HepG2 (cell line): ENCODE measurements around the gene UBTD1. TPM values are rescaled to one million over a fixed set of nuclear protein-coding genes. Genes with fewer than 3 reads are reported as not detected.

Experiments
- ATAC-seq: fragments of 200-7000 bp; cut with Tn5 transposase; 3 replicates; pipeline ENCODE4 v1.9.1; 2020; ENCODE audit warnings: mild to moderate bottlenecking, moderate library complexity
- BruUV-seq: library from RNA; stranded (reverse); fragments of 400-500 nt; replicated peaks from 2 replicates; lab custom pipeline; 2021; lab: Mats Ljungman, UMichigan
- CTCF ChIA-PET: fragments of 300-600 bp; formaldehyde crosslinking; extraction: SDS; loops from one replicate; lab custom pipeline; 2021; ENCODE audit warnings: low total read pairs, inconsistent platforms, low intra/inter-chr PET ratio; lab: Yijun Ruan, JAX
- POLR2A ChIA-PET: fragments of 350-600 bp; sonication (Branson Sonifier 250); formaldehyde crosslinking; loops from one replicate; lab custom pipeline; 2020; ENCODE audit warnings: antibody characterized with exemption, inconsistent platforms; lab: Yijun Ruan, JAX
- DNase-seq: peaks from one replicate; pipeline ENCODE4 v3.0.0-alpha.2; 2015; ENCODE audit warnings: low spot score
- FAIRE-seq: peaks from 3 replicates; lab custom pipeline; 2011; peaks lifted over from hg19 to GRCh38; lab: Jason Lieb, UNC
- H2AFZ ChIP-seq: one replicate; pipeline ENCODE4 v1.6.1; 2011; ENCODE audit warnings: low read length, inconsistent platforms
- H3K27ac ChIP-seq: fragments of 300-600 bp; 3 replicates; pipeline ENCODE4 v1.8.0; 2011; ENCODE audit warnings: mixed run types, mild to moderate bottlenecking, mixed read lengths, low read length, inconsistent platforms; ENCODE audit not compliant: insufficient read depth; ENCODE audit errors: extremely low read length
- H3K27me3 ChIP-seq, 2 experiments: fragments of 200-600 bp in 1 of 2; 2 replicates in 1 of 2; 3 replicates in 1 of 2; pipeline versions ENCODE4 v1.6.0 to v1.8.0; 2011; ENCODE audit warnings: low read length in 2 of 2, mild to moderate bottlenecking in 2 of 2, moderate library complexity in 2 of 2, inconsistent platforms in 1 of 2; ENCODE audit not compliant: insufficient read depth in 2 of 2, control insufficient read depth in 1 of 2
- H3K36me3 ChIP-seq, 2 experiments: fragments of 200-600 bp in 1 of 2; replicated peaks in 1 of 2; 2 replicates in 1 of 2; 3 replicates in 1 of 2; pipeline versions ENCODE4 v1.5.1 to v1.8.0; 2011; ENCODE audit warnings: low read length in 2 of 2, inconsistent platforms in 1 of 2; ENCODE audit not compliant: insufficient read depth in 2 of 2, control insufficient read depth in 1 of 2
- H3K4me1 ChIP-seq: 2 replicates; pipeline ENCODE4 v1.5.1; 2012; ENCODE audit warnings: low read length, inconsistent platforms; ENCODE audit not compliant: insufficient read depth
- H3K4me2 ChIP-seq: 2 replicates; pipeline ENCODE4 v1.6.0; 2011; ENCODE audit warnings: low read depth, low read length, inconsistent platforms
- H3K4me3 ChIP-seq, 3 experiments: fragments of 200-600 bp in 1 of 3; sonication (generic), shearing (Covaris generic) in 1 of 3; replicated peaks in 1 of 3; 2 replicates each; pipeline ENCODE4 v1.5.1; 2011 to 2016; ENCODE audit warnings: low read length in 3 of 3, inconsistent platforms in 2 of 3, low read depth in 2 of 3, mild to moderate bottlenecking in 2 of 3, control low read depth in 1 of 3, mixed read lengths in 1 of 3; ENCODE audit not compliant: insufficient read depth in 1 of 3
- H3K79me2 ChIP-seq: one replicate; pipeline ENCODE4 v1.6.1; 2011; ENCODE audit warnings: low read length, inconsistent platforms; ENCODE audit not compliant: insufficient read depth
- H3K9ac ChIP-seq: 2 replicates; pipeline ENCODE4 v1.6.0; 2011; ENCODE audit warnings: mild to moderate bottlenecking, low read depth, low read length, inconsistent platforms; ENCODE audit not compliant: insufficient read depth
- H3K9me3 ChIP-seq: 2 replicates; pipeline ENCODE4 v1.5.1; 2012; ENCODE audit warnings: mild to moderate bottlenecking, low read length
- H4K20me1 ChIP-seq: 2 replicates; pipeline ENCODE4 v1.6.0; 2011; ENCODE audit warnings: inconsistent platforms, mild to moderate bottlenecking, low read length, moderate library complexity; ENCODE audit not compliant: insufficient read depth
- ZNF121 ChIP-seq: sonication (generic); formaldehyde crosslinking; IDR thresholded peaks from 2 replicates; pipeline ENCODE4 v1.5.0; 2020; ENCODE audit warnings: mild to moderate bottlenecking, missing genetic modification reagents
- WGBS: methylation state at CpG from one replicate; pipeline ENCODE4 v1.1.6; 2017; ENCODE audit warnings: low lambda C conversion rate; 5-methylcytosine and 5-hydroxymethylcytosine counted together
- in situ Hi-C: cut with HindIII; loops from 2 replicates; pipeline ENCODE4 v1.10.0; 2017; ENCODE audit warnings: low pct_unique_long_range_greater_than_20kb; ENCODE audit not compliant: extremely low pct_ligation_motif_present
- intact Hi-C: fragments of 100-400 bp; cut with micrococcal nuclease; formaldehyde crosslinking; loops from one replicate; pipeline ENCODE4 v1.10.0; 2022; ENCODE audit not compliant: unreplicated experiment
- polyA plus RNA-seq, 8 experiments: library from polyadenylated mRNA; depleted of rRNA in 3 of 8; stranded (reverse) in 7 of 8; unstranded in 1 of 8; fragments of >200 nt; fragmentation: Illumina TruSeq in 4 of 8; extraction: Trizol in 4 of 8; gene quantifications; 2 replicates each; pipeline versions ENCODE4 v1.2.1 to v1.2.3, GENCODE V29; 2011 to 2016; ENCODE audit warnings: low read depth in 4 of 8, missing spikeins in 1 of 8, mixed read lengths in 1 of 8; ENCODE audit not compliant: insufficient read depth in 1 of 8
- total RNA-seq, 5 experiments: library from RNA; depleted of rRNA; stranded (reverse); fragments of >200 nt; fragmentation: Illumina TruSeq; extraction: Trizol; gene quantifications; 2 replicates each; pipeline ENCODE4 v1.2.3, GENCODE V29; 2016; ENCODE audit warnings: low read depth in 1 of 5
- TF ChIP-seq, protein P1 (sequence below): sonication (generic); formaldehyde crosslinking; IDR thresholded peaks from 2 replicates; pipeline ENCODE4 v1.4.0; 2020; ENCODE audit warnings: missing genetic modification reagents
- TF ChIP-seq, protein P2 (sequence below): sonication (generic); formaldehyde crosslinking; IDR thresholded peaks from 2 replicates; pipeline ENCODE4 v1.5.1; 2020; ENCODE audit warnings: mild to moderate bottlenecking, missing genetic modification reagents, moderate library complexity

UBTD1 gene
- total and polyA plus RNA-seq, 2 of the 13 experiments (the other 11 are each of a cell fraction or from before 2014, with no cell fraction given) = 7.9 to 10.0 TPM

DNA sequence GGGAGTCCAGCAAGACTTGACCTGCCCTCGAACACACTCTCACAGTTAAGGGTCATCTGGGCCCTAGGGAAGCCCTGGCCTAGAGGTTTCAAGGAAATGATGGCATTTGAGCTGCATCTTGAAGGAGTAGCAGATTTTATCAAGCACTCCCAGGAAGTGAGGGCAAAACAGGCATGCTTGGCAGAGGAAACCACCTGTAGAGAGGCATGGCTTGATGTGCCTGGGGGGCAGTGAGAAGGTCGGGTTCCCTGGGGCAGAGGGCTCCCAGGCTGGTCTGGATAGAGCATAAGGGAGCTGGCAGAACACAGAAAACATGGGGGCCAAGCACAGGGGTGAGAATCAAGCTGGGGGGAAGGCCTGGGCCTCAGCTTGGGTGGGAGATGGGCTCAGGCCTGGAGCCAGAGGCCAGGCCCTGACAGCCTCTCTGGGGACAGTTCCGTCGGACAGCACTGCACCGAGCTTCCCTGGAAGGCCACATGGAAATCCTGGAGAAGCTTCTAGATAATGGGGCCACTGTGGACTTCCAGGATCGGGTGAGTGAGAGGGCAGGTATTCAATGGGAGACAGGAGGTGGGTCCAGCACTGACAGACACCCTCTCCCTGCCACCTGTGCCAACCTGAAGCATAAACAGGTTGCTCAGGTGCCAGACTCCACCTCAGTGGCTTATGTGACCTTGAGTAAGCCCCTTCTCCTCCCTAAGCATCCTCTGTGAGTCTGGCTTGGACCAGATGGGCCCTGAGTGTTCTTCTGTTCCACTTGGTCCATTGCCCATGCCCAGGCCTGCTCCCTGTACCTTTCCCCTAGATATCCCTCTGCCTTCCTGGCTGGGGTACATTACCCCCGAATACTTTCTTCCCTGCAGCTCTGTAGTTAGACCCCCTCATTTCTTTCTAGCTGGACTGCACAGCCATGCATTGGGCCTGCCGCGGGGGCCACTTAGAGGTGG lies 82.0 kb downstream of the UBTD1 start:
- WGBS = 45% methylated on average over 5 of the region's 9 CpGs
- Histone ChIP-seq H3K4me1 (peaks cover 29% of the 10 kb centered on the region), H3K9me3 (no peaks in the 10 kb centered on the region), H4K20me1 (no peaks in the 10 kb centered on the region), H3K79me2 (no peaks in the 10 kb centered on the region), H3K27me3 (peaks cover 0 to 12% of the 10 kb centered on the region in 2 experiments; a peak in 1 of 5 replicates), H3K4me3 (no peak overlapping the region; a peak in 1 of 6 replicates), H3K36me3 (no peaks in the 10 kb centered on the region), H2AFZ (no peak overlapping the region), H3K4me2 (peak overlapping the region; percentile 32; the same call in 1 of the 2 replicates), H3K9ac (no peak overlapping the region), H3K27ac (no peak overlapping the region)
- intact Hi-C loops (no loop called here), in situ Hi-C loops (no loop called here)
- ChIA-PET CTCF (no interaction called here), POLR2A (no interaction called here)
- no TSS peak for BruUV-seq
- no peak for FAIRE-seq
- no peak for DNase-seq
- no peak for ATAC-seq
- TF ChIP-seq, protein P1, sequence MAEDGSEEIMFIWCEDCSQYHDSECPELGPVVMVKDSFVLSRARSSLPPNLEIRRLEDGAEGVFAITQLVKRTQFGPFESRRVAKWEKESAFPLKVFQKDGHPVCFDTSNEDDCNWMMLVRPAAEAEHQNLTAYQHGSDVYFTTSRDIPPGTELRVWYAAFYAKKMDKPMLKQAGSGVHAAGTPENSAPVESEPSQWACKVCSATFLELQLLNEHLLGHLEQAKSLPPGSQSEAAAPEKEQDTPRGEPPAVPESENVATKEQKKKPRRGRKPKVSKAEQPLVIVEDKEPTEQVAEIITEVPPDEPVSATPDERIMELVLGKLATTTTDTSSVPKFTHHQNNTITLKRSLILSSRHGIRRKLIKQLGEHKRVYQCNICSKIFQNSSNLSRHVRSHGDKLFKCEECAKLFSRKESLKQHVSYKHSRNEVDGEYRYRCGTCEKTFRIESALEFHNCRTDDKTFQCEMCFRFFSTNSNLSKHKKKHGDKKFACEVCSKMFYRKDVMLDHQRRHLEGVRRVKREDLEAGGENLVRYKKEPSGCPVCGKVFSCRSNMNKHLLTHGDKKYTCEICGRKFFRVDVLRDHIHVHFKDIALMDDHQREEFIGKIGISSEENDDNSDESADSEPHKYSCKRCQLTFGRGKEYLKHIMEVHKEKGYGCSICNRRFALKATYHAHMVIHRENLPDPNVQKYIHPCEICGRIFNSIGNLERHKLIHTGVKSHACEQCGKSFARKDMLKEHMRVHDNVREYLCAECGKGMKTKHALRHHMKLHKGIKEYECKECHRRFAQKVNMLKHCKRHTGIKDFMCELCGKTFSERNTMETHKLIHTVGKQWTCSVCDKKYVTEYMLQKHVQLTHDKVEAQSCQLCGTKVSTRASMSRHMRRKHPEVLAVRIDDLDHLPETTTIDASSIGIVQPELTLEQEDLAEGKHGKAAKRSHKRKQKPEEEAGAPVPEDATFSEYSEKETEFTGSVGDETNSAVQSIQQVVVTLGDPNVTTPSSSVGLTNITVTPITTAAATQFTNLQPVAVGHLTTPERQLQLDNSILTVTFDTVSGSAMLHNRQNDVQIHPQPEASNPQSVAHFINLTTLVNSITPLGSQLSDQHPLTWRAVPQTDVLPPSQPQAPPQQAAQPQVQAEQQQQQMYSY (CRISPR knock-in tag) = peak; percentile 81
- no peak for TF ChIP-seq ZNF121 (CRISPR knock-in tag)
- TF ChIP-seq, protein P2, sequence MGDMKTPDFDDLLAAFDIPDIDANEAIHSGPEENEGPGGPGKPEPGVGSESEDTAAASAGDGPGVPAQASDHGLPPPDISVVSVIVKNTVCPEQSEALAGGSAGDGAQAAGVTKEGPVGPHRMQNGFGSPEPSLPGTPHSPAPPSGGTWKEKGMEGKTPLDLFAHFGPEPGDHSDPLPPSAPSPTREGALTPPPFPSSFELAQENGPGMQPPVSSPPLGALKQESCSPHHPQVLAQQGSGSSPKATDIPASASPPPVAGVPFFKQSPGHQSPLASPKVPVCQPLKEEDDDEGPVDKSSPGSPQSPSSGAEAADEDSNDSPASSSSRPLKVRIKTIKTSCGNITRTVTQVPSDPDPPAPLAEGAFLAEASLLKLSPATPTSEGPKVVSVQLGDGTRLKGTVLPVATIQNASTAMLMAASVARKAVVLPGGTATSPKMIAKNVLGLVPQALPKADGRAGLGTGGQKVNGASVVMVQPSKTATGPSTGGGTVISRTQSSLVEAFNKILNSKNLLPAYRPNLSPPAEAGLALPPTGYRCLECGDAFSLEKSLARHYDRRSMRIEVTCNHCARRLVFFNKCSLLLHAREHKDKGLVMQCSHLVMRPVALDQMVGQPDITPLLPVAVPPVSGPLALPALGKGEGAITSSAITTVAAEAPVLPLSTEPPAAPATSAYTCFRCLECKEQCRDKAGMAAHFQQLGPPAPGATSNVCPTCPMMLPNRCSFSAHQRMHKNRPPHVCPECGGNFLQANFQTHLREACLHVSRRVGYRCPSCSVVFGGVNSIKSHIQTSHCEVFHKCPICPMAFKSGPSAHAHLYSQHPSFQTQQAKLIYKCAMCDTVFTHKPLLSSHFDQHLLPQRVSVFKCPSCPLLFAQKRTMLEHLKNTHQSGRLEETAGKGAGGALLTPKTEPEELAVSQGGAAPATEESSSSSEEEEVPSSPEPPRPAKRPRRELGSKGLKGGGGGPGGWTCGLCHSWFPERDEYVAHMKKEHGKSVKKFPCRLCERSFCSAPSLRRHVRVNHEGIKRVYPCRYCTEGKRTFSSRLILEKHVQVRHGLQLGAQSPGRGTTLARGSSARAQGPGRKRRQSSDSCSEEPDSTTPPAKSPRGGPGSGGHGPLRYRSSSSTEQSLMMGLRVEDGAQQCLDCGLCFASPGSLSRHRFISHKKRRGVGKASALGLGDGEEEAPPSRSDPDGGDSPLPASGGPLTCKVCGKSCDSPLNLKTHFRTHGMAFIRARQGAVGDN (CRISPR knock-in tag) = peak; percentile 62
